Body of pancreas (tissue), 4 donors: Measurements from ENCODE around the gene B4GALT2. TPM values are rescaled to one million over a fixed set of nuclear protein-coding genes. Genes with fewer than 3 reads are reported as not detected.

Source experiments
- ATAC-seq: fragments of 150-250 bp; one replicate; pipeline ENCODE4 v1.9.1; 2016
- DNase-seq, 4 donors: peaks; one replicate each; pipeline ENCODE4 v3.0.0-alpha.2; 2019
- H3K27ac ChIP-seq, 4 donors: fragments of 200-600 bp; sonication (generic); 1 replicate in 3 of 4; 2 replicates in 1 of 4; pipeline versions ENCODE4 v1.5.1 to v1.6.1; 2016 to 2019; ENCODE audit warnings: mild to moderate bottlenecking in 1 of 4, mixed read lengths in 1 of 4, moderate library complexity in 1 of 4
- H3K27me3 ChIP-seq, 2 donors: fragments of 200-600 bp; sonication (generic); one replicate each; pipeline ENCODE4 v1.6.0; 2016; ENCODE audit warnings: mild to moderate bottlenecking in 1 of 2
- H3K36me3 ChIP-seq, 2 donors: fragments of 200-600 bp; sonication (generic); replicated peaks in 1 of 2; 2 replicates each; pipeline ENCODE4 v1.5.1; 2016; ENCODE audit warnings: low read depth in 2 of 2; ENCODE audit not compliant: insufficient read depth in 1 of 2
- H3K4me1 ChIP-seq: fragments of 200-600 bp; sonication (generic); one replicate; pipeline ENCODE4 v1.6.0; 2016
- H3K4me3 ChIP-seq, 2 donors: fragments of 200-600 bp; sonication (generic); 1 replicate in 1 of 2; 2 replicates in 1 of 2; pipeline ENCODE4 v1.5.1; 2016 to 2019
- H3K9me3 ChIP-seq, 3 donors: fragments of 200-600 bp; sonication (generic); 1 replicate in 2 of 3; 2 replicates in 1 of 3; pipeline ENCODE4 v1.5.1; 2016
- POLR2A ChIP-seq, 3 donors: fragments of 450-650 bp; IDR thresholded peaks; one replicate each; pipeline ENCODE4 v1.6.1; 2016; ENCODE audit warnings: antibody characterized with exemption in 3 of 3, mild to moderate bottlenecking in 2 of 3
- WGBS, 2 donors: methylation state at CpG; one replicate each; pipeline ENCODE4 v1.1.5; 2017; 5-methylcytosine and 5-hydroxymethylcytosine counted together
- intact Hi-C: fragments of 100-400 bp; cut with DNase I; formaldehyde crosslinking; loops from one replicate; pipeline ENCODE4 v1.15.1; 2023
- total RNA-seq, 2 donors: library from RNA; depleted of rRNA; stranded (reverse); fragments of >200 nt; gene quantifications; one replicate each; pipeline ENCODE4 v1.1.0, GENCODE V29; 2016
- TF ChIP-seq, protein P1 (sequence below), 7 experiments: fragments of 450-650 bp in 4 of 7; fragments of 200-600 bp in 3 of 7; sonication (generic) in 3 of 7; IDR thresholded peaks; one replicate each; pipeline ENCODE4 v1.5.1; 2016 to 2019; ENCODE audit warnings: antibody characterized with exemption in 7 of 7

The B4GALT2 gene
- total RNA-seq, 2 donors from 2014 or later: 18.2 to 29.3 TPM

DNA sequence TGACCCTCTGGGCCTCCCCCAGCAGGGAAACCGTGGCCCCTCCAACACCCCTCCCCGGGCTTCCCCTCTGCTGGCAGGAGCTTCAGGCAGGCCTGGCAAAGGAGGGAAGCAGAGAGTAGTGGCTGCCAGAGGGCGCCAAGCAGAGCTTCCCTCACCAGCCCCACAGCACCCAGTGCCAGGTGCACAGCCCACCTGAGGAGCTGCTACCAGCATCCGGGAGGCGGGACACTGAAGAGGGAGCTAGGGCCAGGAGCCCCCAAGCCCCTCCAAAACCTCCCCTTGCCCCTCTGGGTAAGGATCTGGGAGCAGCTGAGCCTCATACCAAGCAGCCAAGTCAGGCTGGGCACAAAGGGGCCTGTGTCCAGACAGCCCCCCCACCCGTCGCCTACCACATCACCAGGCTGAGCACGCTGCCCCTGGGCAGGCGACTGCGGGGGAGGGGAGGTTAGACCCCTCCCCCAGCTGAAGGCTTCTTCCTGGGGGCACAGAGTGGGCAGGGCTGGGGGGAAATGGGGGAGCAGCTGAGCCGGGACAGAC lies 32.0 kb downstream of the B4GALT2 start:
- no peak overlapping the region for H3K27ac ChIP-seq
- no peak for ATAC-seq
- H3K36me3 ChIP-seq: no peaks in the 10 kb centered on the region
- H3K4me3 ChIP-seq: no peak overlapping the region
- intact Hi-C loops: no loop called here
- DNase-seq: no peak
- H3K4me1 ChIP-seq: peaks cover 19% of the 10 kb centered on the region
- TF ChIP-seq, protein P1, sequence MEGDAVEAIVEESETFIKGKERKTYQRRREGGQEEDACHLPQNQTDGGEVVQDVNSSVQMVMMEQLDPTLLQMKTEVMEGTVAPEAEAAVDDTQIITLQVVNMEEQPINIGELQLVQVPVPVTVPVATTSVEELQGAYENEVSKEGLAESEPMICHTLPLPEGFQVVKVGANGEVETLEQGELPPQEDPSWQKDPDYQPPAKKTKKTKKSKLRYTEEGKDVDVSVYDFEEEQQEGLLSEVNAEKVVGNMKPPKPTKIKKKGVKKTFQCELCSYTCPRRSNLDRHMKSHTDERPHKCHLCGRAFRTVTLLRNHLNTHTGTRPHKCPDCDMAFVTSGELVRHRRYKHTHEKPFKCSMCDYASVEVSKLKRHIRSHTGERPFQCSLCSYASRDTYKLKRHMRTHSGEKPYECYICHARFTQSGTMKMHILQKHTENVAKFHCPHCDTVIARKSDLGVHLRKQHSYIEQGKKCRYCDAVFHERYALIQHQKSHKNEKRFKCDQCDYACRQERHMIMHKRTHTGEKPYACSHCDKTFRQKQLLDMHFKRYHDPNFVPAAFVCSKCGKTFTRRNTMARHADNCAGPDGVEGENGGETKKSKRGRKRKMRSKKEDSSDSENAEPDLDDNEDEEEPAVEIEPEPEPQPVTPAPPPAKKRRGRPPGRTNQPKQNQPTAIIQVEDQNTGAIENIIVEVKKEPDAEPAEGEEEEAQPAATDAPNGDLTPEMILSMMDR (IDR thresholded peaks at IDR 0.05): no peak
- no peak for TF ChIP-seq POLR2A (IDR thresholded peaks at IDR 0.05)
- H3K9me3 ChIP-seq: no peaks in the 10 kb centered on the region
- WGBS, 2 donors: 70 to 84% methylated on average over 4 to 10 of the region's 11 CpGs
- H3K27me3 ChIP-seq: no peaks in the 10 kb centered on the region

DNA sequence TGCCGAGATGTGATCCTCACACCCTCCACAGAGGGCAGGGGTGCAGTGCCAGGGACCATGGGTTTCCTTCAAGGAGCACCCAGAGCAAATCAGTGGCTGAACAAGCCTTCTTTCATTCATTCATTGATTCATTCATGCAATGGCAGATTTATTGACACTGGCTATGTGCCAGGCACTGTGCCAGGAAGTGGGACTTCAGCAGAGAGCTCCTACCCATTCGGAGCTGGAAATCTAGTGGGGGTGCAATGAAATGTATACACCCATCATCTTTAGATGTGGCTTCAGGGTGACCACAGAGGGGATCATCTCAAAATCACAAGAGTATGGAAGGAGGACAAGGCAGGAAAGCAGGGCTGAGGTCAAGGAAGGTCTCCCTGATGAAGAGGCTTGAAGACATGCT lies 33.4 kb downstream of the B4GALT2 start:
- no peak overlapping the region for H3K27ac ChIP-seq
- no peak overlapping the region for H3K4me3 ChIP-seq
- DNase-seq: peak in 3 of 4 donors; percentile 32 to 44 (median 42)
- WGBS, 2 donors: 44 to 68% methylated on average over 2 of the region's 2 CpGs
- peaks cover 19% of the 10 kb centered on the region for H3K4me1 ChIP-seq
- H3K9me3 ChIP-seq: no peaks in the 10 kb centered on the region
- TF ChIP-seq, protein P1 (IDR thresholded peaks at IDR 0.05): no peak
- TF ChIP-seq POLR2A (IDR thresholded peaks at IDR 0.05): no peak
- no peaks in the 10 kb centered on the region for H3K27me3 ChIP-seq
- H3K36me3 ChIP-seq: no peaks in the 10 kb centered on the region
- intact Hi-C loops: no loop called here
- ATAC-seq: no peak

DNA sequence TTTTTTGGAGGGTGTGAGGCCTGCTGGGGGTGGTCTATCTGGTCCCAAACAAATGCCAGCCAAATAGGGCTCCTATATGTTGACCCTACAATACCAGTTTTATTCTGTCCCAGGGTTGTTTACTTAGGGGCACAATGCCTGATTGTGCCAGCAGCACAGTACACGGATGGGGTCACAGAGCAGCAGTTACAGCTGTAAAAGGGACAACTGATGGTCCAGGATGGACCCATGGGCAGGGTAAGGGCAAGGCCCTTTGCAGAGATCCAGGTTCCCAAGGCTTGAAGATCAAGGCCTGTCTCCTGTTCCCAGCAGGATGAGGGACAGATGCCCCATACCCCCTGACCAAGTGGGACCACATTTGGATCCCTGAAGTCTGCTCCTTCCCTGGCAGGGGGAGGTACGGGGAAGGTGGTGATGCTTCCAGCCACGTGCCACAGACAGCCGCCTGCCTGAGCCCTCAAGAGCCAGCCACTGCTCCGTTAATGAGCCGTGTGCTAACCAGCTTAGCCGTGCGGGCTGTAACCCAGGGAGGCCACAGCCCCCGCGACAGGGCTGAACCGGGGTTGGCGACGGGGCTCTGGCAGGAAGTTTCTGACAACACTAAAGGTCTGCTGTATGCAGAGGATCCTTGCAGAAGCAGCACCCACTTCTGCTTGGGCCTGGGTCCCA lies 34.1 kb downstream of the B4GALT2 start:
- intact Hi-C loops: no loop called here
- no peaks in the 10 kb centered on the region for H3K27me3 ChIP-seq
- no peak for TF ChIP-seq POLR2A (IDR thresholded peaks at IDR 0.05)
- TF ChIP-seq, protein P1 (IDR thresholded peaks at IDR 0.05): no peak
- H3K4me1 ChIP-seq: peaks cover 19% of the 10 kb centered on the region
- no peaks in the 10 kb centered on the region for H3K9me3 ChIP-seq
- no peak overlapping the region for H3K4me3 ChIP-seq
- DNase-seq (peak in 1 of 4 donors; percentile 29), ATAC-seq (no peak)
- WGBS, 2 donors: 49 to 58% methylated on average over 2 to 13 of the region's 13 CpGs
- no peaks in the 10 kb centered on the region for H3K36me3 ChIP-seq
- H3K27ac ChIP-seq: no peak overlapping the region

DNA sequence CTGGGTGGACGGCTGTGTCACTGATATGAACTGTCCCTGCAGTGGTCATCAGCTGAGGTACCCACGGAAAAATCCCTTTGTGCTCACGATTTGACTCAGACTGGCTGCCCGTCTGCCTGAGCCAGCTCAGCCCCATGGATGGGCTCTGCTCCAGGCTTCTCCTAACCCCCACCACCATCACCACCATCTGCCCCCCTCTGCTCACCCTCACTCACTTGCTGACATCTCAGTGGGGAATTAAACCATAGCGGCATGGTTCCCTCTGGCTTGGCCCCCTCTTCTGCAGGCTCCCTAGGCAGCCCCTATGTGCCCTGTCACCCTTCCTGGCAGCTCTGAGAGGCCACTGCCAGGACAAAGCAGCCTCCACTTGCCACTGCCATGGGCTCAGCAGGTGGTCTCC lies 34.9 kb downstream of the B4GALT2 start:
- 73 to 74% methylated on average over 5 of the region's 5 CpGs for WGBS, 2 donors
- DNase-seq (no peak), ATAC-seq (no peak)
- intact Hi-C loops: no loop called here
- Histone ChIP-seq H3K4me1 (peaks cover 19% of the 10 kb centered on the region), H3K9me3 (no peaks in the 10 kb centered on the region), H3K27me3 (no peaks in the 10 kb centered on the region), H3K36me3 (no peaks in the 10 kb centered on the region), H3K27ac (no peak overlapping the region), H3K4me3 (no peak overlapping the region)
- TF ChIP-seq POLR2A (IDR thresholded peaks at IDR 0.05): no peak
- TF ChIP-seq, protein P1 (IDR thresholded peaks at IDR 0.05): no peak
